GM12878 (cell line): ENCODE measurements around the gene SETD1B. TPM values are rescaled to one million over a fixed set of nuclear protein-coding genes. Genes with fewer than 3 reads are reported as not detected.

Experiments used
- ATAC-seq: fragments of 200-7000 bp; cut with Tn5 transposase; 3 replicates; pipeline ENCODE4 v1.9.1; 2020; ENCODE audit warnings: mild to moderate bottlenecking, moderate library complexity
- BruUV-seq: library from RNA; stranded (reverse); fragments of 400-500 nt; replicated peaks from 2 replicates; lab custom pipeline; 2021; lab: Mats Ljungman, UMichigan
- CTCF ChIA-PET: fragments of 300-600 bp; sonication (Branson Sonifier 250); formaldehyde crosslinking; extraction: SDS; loops from one replicate; lab custom pipeline; 2021; ENCODE audit warnings: inconsistent platforms; lab: Yijun Ruan, JAX
- POLR2A ChIA-PET: fragments of 350-600 bp; formaldehyde crosslinking; extraction: SDS; loops from one replicate; lab custom pipeline; 2021; ENCODE audit warnings: inconsistent platforms; lab: Charles Lee
- RAD21 ChIA-PET: fragments of 300-600 bp; sonication (Branson Sonifier 250); formaldehyde crosslinking; loops from one replicate; lab custom pipeline; 2023; ENCODE audit warnings: antibody characterized with exemption; ENCODE audit not compliant: unreplicated experiment; lab: Charles Lee
- SMC1A ChIA-PET: fragments of 300-600 bp; sonication (Branson Sonifier 250); formaldehyde crosslinking; loops from one replicate; lab custom pipeline; 2023; ENCODE audit not compliant: unreplicated experiment, uncharacterized antibody; lab: Charles Lee
- DNase-seq: peaks from one replicate; pipeline ENCODE4 v3.0.0-alpha.2; 2011; ENCODE audit warnings: low read depth, low spot score
- FAIRE-seq: peaks from 3 replicates; lab custom pipeline; 2011; peaks lifted over from hg19 to GRCh38; lab: Jason Lieb, UNC
- H2AFZ ChIP-seq: 2 replicates; pipeline ENCODE4 v1.6.0; 2011; ENCODE audit warnings: low read depth, low read length, control low read depth; ENCODE audit not compliant: control insufficient read depth
- H3K27ac ChIP-seq: 2 replicates; pipeline ENCODE4 v1.5.1; 2011; ENCODE audit warnings: control low read depth; ENCODE audit not compliant: control insufficient read depth, insufficient read depth
- H3K27me3 ChIP-seq, 2 experiments: replicated peaks in 1 of 2; 2 replicates each; pipeline versions ENCODE4 v1.6.0 to v1.6.1; 2011; ENCODE audit warnings: low read length in 1 of 2; ENCODE audit not compliant: control insufficient read depth in 2 of 2, insufficient read depth in 2 of 2
- H3K36me3 ChIP-seq, 2 experiments: 2 replicates each; pipeline ENCODE4 v1.5.1; 2011; ENCODE audit warnings: low read length in 1 of 2; ENCODE audit not compliant: control insufficient read depth in 2 of 2, insufficient read depth in 2 of 2
- H3K4me1 ChIP-seq: 2 replicates; pipeline ENCODE4 v1.6.1; 2011; ENCODE audit warnings: mild to moderate bottlenecking, low read length, moderate library complexity, mixed read lengths; ENCODE audit not compliant: control insufficient read depth, insufficient read depth
- H3K4me2 ChIP-seq: 2 replicates; pipeline ENCODE4 v1.6.0; 2011; ENCODE audit warnings: control low read depth; ENCODE audit not compliant: control insufficient read depth, insufficient read depth
- H3K4me3 ChIP-seq: fragments of 200-600 bp; sonication (generic); 2 replicates; pipeline ENCODE4 v1.5.1; 2016
- H3K79me2 ChIP-seq: 2 replicates; pipeline ENCODE4 v1.6.0; 2011; ENCODE audit warnings: low read length; ENCODE audit not compliant: control insufficient read depth, insufficient read depth
- H3K9ac ChIP-seq: 2 replicates; pipeline ENCODE4 v1.8.0; 2011; ENCODE audit warnings: low read length, control low read depth, mixed read lengths; ENCODE audit not compliant: control insufficient read depth, insufficient read depth
- H3K9me3 ChIP-seq: replicated peaks from 3 replicates; pipeline ENCODE4 v1.5.1; 2011; ENCODE audit warnings: mild to moderate bottlenecking, low read length; ENCODE audit not compliant: control insufficient read depth, insufficient read depth
- H4K20me1 ChIP-seq: 2 replicates; pipeline ENCODE4 v1.6.0; 2011; ENCODE audit not compliant: control insufficient read depth, insufficient read depth
- ATF2 ChIP-seq: IDR thresholded peaks from 2 replicates; pipeline ENCODE4 v1.6.1; 2012; ENCODE audit warnings: low read length, inconsistent platforms
- CHD4 ChIP-seq: fragments of 200-600 bp; sonication (generic); IDR thresholded peaks from 2 replicates; pipeline ENCODE4 v1.6.1; 2016; ENCODE audit warnings: mild to moderate bottlenecking
- DPF2 ChIP-seq: fragments of 450-650 bp; IDR thresholded peaks from 2 replicates; pipeline ENCODE4 v1.6.1; 2017; ENCODE audit warnings: mild to moderate bottlenecking
- EGR1 ChIP-seq, 2 experiments: IDR thresholded peaks; 1 replicate in 1 of 2; 2 replicates in 1 of 2; pipeline ENCODE4 v1.6.1; 2011 to 2012; ENCODE audit warnings: low read depth in 2 of 2, low read length in 2 of 2, borderline replicate concordance in 1 of 2, mild to moderate bottlenecking in 1 of 2, moderate library complexity in 1 of 2
- HDAC2 ChIP-seq: fragments of 200-600 bp; sonication (generic); IDR thresholded peaks from 2 replicates; pipeline ENCODE4 v1.6.1; 2017
- IKZF2 ChIP-seq, 2 experiments: fragments of 450-650 bp; IDR thresholded peaks; 2 replicates each; pipeline ENCODE4 v1.6.1; 2017; ENCODE audit warnings: mild to moderate bottlenecking in 2 of 2, moderate library complexity in 2 of 2
- MLLT1 ChIP-seq: fragments of 450-650 bp; IDR thresholded peaks from 2 replicates; pipeline ENCODE4 v1.6.1; 2016; ENCODE audit warnings: mild to moderate bottlenecking
- MXI1 ChIP-seq: fragments of 150-350 bp; IDR thresholded peaks from 2 replicates; pipeline ENCODE4 v1.6.1; 2011; ENCODE audit warnings: low read depth, mild to moderate bottlenecking, inconsistent platforms, low read length, improper control_type of control experiment
- NKRF ChIP-seq: fragments of 450-650 bp; conservative IDR thresholded peaks from 2 replicates; pipeline ENCODE4 v1.6.1; 2017; ENCODE audit warnings: mild to moderate bottlenecking, moderate library complexity
- NR2F1 ChIP-seq: fragments of 450-650 bp; conservative IDR thresholded peaks from 2 replicates; pipeline ENCODE4 v1.6.1; 2017; ENCODE audit warnings: mild to moderate bottlenecking
- PAX5 ChIP-seq: IDR thresholded peaks from 2 replicates; pipeline ENCODE4 v1.6.1; 2011; ENCODE audit warnings: low read depth, low read length, borderline replicate concordance
- RCOR1 ChIP-seq: conservative IDR thresholded peaks from 2 replicates; pipeline ENCODE4 v1.6.1; 2012; ENCODE audit warnings: low read depth, low read length, improper control_type of control experiment
- SREBF1 ChIP-seq: IDR thresholded peaks from 2 replicates; pipeline ENCODE4 v1.6.1; 2012; ENCODE audit warnings: mild to moderate bottlenecking, low read length
- SRF ChIP-seq, 2 experiments: IDR thresholded peaks; 2 replicates each; pipeline ENCODE4 v1.6.1; 2011; ENCODE audit warnings: low read depth in 2 of 2, low read length in 2 of 2, mild to moderate bottlenecking in 1 of 2, moderate library complexity in 1 of 2
- WGBS: methylation state at CpG from one replicate; pipeline ENCODE4 v1.1.6; 2016; ENCODE audit warnings: low lambda C conversion rate; ENCODE audit not compliant: insufficient replicate concordance, insufficient coverage; ENCODE audit errors: missing lambda C conversion rate; 5-methylcytosine and 5-hydroxymethylcytosine counted together
- in situ Hi-C: fragments of 300-500 bp; cut with MboI; formaldehyde crosslinking; loops from 9 replicates; pipeline ENCODE4 v1.14.3; 2018; ENCODE audit warnings: mixed read lengths
- intact Hi-C: fragments of 100-400 bp; cut with micrococcal nuclease; formaldehyde crosslinking; loops from one replicate; pipeline ENCODE4 v1.14.2; 2022; ENCODE audit not compliant: unreplicated experiment
- polyA plus RNA-seq, 11 experiments: library from polyadenylated mRNA; depleted of rRNA in 4 of 11; unstranded in 6 of 11; stranded (reverse) in 5 of 11; fragments of >200 nt; fragmentation: Nextera tagmentation in 4 of 11; fragmentation: Illumina TruSeq in 1 of 11; extraction: Ambion mirVana in 4 of 11; extraction: Trizol in 1 of 11; gene quantifications; 1 replicate in 1 of 11; 2 replicates in 10 of 11; pipeline versions ENCODE4 v1.2.1 to v1.2.3, GENCODE V29; 2011 to 2016; ENCODE audit warnings: inconsistent platforms in 2 of 11, missing spikeins in 2 of 11, low read depth in 1 of 11
- total RNA-seq, 4 experiments: library from RNA; depleted of rRNA in 3 of 4; stranded (reverse); fragments of >200 nt in 3 of 4; fragmentation: Illumina TruSeq in 1 of 4; extraction: Trizol in 1 of 4; gene quantifications; 2 replicates each; pipeline versions ENCODE4 v1.2.1 to v1.2.3, GENCODE V29; 2013 to 2021

SETD1B gene
- total and polyA plus RNA-seq, 10 of the 15 experiments (the other 5 are each of a cell fraction or from before 2014, with no cell fraction given) = 0.50 to 17.3 (median 1.6) TPM

GRCh38 chr12:121787063-121788025 is 16.5 kb upstream of the SETD1B start:
- peak overlapping the region; percentile 38; the same call in 1 of the 2 replicates for H3K9ac ChIP-seq
- no peak for FAIRE-seq
- SMC1A ChIA-PET = interaction anchor here (1.0 to 1.9 kb wide), 3 partner anchors 11 to 103 kb away, joined by 3 to 10 read pairs (median 3); no protein-coding TSS in a partner anchor
- H3K4me3 ChIP-seq = peak overlapping the region; percentile 23; the same call in 1 of the 2 replicates
- no peaks in the 10 kb centered on the region for H3K27me3 ChIP-seq
- POLR2A ChIA-PET = interaction anchor here (0.5 to 1.5 kb wide), 4 partner anchors 15 to 210 kb away, joined by 6 to 22 read pairs (median 6); partner anchors contain the start of gene TMEM120B
- ATAC-seq = no peak
- TF ChIP-seq NR2F1 (0 out of 2 replicates have a peak, but pooled peaks have one; percentile 21), SREBF1 (no peak), ATF2 (no peak), EGR1 (IDR thresholded peaks at IDR 0.05; ENCODE audit: borderline replicate concordance in 1 of 2, low read depth in 2 of 2, low read length in 2 of 2) (no peak), DPF2 (no peak), PAX5 (peak; percentile 18; the same call in 1 of the 2 replicates), MXI1 (no peak), RCOR1 (no peak), NKRF (no peak), MLLT1 (no peak), IKZF2 (IDR thresholded peaks at IDR 0.05) (0 out of 4 replicates have a peak, but pooled peaks of 1 of the 2 experiments have one; percentile 11), HDAC2 (no peak), CHD4 (no peak), SRF (IDR thresholded peaks at IDR 0.05; ENCODE audit: low read depth in 2 of 2, low read length in 2 of 2) (no peak)
- intact Hi-C loops = no loop called here
- no peaks in the 10 kb centered on the region for H3K9me3 ChIP-seq
- RAD21 ChIA-PET = interaction anchor here (0.6 to 9.7 kb wide), 5 partner anchors 7 to 953 kb away, joined by 3 to 230 read pairs (median 4); partner anchors contain the start of gene PSMD9
- H3K36me3 ChIP-seq = peaks cover 3 to 10% of the 10 kb centered on the region in 2 experiments; a peak in 2 of 4 replicates
- BruUV-seq = no TSS peak
- peak overlapping the region; percentile 90 for H3K27ac ChIP-seq
- no peaks in the 10 kb centered on the region for H4K20me1 ChIP-seq
- no peak for DNase-seq
- CTCF ChIA-PET = interaction anchor here (0.6 to 16.2 kb wide), 6 partner anchors 9 to 828 kb away, joined by 3 to 492 read pairs (median 3); partner anchors contain the start of gene PSMD9
- peak overlapping the region; percentile 38 for H3K4me2 ChIP-seq
- H3K4me1 ChIP-seq = peaks cover 82% of the 10 kb centered on the region
- peaks cover 83% of the 10 kb centered on the region for H3K79me2 ChIP-seq
- 39% methylated on average over 16 of the region's 17 CpGs for WGBS
- H2AFZ ChIP-seq = no peak overlapping the region
- in situ Hi-C loops = no loop called here
